NCI-H446 (cell line): ENCODE results near the gene SLC23A3.
"Not testable (repeated sequence)": the region's sequence is repeated elsewhere in the genome, so short reads cannot be mapped to it uniquely, and the experiment has no call there.

Experiments
- DNase-seq, 2 experiments: peaks; one replicate each; lab custom pipeline; 2025; lab: John Stamatoyannopoulos, UW

SLC23A3 gene

DNA sequence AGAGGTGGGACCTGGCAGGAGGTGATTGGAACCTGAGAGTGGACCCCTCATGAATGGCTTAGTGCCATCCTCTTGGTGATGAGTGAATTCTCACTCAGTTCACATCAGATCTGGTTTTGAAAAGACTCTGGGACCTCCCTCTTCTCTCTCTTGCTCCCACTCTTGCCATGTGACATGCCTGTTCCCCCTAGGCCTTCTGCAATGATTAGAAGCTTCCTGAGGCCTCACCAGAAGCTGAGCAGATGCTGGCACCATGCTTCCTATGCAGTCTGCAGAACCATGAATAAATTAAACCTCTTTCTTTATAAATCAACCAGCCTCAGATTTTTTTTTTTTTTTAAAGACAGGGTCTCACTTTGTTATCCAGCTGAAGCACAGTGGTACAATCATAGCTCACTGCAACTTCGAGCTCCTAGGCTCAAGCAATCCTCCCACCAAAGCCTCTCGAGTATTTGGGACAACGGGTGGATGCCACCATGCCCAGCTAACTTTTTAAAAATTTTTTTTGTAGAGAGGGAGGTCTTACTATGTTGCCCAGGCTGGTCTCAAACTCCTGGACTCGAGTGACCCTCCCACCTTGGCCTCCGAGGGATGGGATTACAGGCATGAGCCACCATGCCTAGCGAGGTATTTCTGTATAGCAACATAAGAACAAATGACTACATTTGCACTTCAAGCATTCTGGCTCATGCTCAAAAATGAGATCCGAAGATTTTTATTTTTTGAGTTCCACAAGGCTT lies 34.8 kb upstream of the SLC23A3 start:
- no peak for DNase-seq

DNA sequence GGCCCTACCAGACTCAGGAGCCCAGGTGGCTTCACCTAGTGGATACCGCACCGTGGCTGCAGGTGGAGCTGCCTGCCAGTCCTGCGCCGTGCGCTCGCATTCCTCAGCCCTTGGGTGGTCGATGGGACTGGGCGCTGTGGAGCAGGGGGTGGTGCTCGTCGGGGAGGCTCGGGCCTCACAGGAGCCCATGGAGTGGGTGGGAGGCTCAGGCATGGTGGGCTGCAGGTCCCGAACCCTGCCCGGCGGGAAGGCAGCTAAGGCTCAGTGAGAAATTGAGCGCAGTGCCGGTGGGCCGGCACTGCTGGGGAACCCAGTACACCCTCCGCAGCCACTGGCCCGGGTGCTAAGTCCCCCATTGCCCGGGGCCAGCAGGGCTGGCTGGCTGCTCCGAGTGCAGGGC lies 31.5 kb upstream of the SLC23A3 start:
- DNase-seq: not testable (repeated sequence)

DNA sequence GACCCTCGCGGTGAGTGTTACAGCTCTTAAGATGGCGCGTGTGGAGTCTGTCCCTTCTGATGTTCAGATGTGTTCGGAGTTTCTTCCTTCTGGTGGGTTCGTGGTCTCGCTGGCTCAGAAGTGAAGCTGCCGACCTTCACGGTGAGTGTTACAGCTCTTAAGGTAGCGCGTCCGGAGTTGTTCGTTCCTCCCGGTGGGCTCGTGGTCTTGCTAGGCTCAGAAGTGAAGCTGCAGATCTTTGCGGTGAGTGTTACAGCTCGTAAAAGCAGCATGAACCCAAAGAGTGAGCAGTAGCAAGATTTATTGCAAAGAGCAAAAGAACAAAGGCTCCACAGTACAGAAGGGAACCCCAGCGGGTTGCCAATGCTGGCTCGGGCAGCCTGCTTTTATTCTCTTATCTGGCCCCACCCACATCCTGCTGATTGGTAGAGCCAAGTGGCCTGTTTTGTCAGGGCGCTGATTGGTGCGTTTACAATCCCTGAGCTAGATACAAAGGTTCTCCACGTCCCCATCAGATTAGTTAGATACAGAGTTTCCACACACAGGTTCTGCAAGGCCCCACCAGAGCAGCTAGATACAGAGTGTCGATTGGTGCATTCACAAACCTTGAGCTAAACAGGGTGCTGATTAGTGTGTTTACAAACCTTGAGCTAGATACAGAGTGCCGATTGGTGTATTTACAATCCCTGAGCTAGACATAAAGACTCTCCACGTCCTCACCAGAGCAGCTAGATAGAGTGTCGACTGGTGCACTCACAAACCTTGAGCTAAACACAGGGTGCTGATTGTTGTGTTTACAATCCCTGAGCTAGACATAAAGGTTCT lies 30.9 kb upstream of the SLC23A3 start:
- DNase-seq: not testable (repeated sequence)

DNA sequence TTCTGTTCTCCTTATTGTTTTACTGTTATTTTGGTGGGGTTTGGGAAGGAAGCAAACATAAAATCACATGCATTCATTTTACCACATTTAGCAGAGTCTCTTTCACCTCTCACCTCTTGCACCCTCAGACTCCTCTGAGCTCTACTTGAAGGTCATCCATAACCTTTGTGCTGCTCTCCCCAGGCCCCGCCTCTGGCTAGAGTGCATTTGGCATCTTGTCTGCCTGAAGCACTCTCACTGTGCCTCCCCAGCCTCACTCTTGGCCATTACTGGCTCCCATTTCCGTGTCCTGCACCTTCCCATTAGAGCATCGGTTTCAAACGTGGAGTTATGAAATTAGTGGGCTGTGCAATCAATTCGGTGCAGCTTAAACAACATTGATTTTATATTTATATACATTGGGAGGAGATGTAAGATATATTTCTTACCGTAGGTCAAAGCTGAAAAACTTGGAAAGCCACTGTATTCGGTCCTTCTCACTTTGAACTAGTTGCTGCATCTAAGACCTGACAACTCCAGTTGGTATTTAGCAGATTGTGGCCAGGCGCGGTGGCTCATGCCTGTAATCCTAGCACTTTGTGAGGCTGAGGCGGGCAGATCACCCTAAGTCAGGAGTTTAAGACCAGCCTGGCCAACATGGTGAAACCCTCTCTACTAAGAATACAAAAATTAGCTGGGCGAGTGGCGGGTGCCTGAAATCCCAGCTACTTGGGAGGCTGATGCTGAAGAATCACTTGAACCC lies 29.8 kb upstream of the SLC23A3 start:
- no peak for DNase-seq

DNA sequence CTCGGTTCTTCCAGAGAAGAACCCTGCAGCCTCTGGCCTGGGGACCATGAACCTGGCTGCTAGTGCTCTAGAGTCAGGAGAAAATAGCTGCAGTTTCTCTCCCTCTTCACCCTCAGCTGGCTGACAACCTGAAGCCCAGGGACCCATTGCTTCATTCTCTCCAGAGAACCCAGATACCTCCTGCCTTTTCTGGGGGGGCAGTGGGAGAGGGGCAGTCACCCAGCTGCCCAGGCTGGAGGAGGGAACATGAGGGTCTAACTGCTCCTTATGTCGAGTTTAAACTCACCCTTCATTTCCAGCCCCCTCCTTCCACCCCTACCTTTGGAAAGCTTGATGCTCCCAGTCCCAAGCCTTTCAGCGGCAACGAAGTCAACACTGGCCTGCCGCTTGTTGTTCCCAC lies 29.1 kb upstream of the SLC23A3 start:
- no peak for DNase-seq

DNA sequence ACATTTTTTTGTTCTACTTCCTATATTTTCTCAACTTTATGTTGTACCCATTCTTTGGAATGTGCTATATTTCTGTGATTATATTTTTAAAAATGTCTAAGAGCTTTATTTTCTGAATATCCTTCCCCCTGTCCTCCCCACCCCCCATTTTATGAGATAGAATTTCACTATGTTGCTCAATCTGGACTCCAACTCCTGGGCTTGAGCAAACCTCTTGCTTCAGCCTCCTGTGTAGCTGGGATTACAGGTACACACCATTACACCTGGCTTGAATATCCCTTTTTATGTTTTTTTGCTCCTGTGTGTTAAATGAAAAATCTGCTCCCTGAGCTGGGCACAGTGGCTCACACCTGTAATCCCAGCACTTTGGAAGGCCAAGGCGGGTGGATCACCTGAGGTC lies 27.6 kb upstream of the SLC23A3 start:
- DNase-seq: no peak

DNA sequence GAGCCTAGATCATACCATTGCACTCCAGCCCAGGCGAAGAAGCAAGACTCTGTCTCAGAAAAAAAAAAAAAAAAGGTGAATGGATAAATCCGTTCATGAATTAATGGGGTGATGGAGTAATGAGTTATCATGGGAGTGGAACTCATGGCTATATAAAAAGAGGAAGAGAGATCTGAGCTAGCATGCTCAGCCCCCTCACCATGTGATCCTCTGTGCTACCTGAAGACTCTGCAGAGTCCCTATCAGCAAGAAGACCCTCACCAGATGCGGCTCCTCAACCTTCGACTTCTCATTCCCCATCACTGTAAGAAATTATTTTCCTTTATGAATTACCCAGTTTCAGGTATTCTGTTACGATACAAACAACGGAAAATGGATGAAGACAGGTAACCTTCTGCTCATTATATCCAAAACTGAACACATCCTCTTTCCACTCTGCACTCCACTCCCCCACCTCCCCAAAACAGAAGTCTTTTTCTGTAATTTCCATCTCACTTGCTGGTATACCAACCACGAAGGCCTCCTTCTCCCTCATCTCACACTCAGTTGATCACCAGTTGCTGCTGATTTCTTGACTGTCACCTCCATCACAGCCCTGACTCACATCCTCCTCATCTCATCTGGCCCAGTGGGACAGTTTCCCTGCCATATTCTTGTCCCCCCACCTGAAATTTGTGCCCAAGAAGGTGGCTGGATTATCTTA lies 17.1 kb upstream of the SLC23A3 start:
- DNase-seq: no peak

DNA sequence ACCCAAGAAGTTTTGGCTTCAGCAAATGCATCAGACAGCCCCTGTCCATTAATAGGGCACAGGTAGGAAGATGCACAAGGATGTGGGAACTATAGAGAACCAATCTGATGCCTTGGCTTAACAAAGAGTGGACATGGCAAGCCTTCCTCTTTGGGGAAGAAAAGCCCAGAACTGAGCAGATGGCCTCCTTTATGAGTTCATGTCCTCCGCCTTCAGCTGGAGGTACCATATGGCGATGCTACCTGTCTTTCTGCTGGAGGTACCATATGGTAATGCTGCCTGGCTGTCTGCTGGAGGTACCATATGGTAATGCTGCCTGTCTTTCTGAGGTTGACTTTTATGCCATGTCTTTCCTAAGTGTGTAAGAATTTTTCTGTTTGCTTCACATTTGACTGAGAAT lies 14.3 kb upstream of the SLC23A3 start:
- DNase-seq: no peak

DNA sequence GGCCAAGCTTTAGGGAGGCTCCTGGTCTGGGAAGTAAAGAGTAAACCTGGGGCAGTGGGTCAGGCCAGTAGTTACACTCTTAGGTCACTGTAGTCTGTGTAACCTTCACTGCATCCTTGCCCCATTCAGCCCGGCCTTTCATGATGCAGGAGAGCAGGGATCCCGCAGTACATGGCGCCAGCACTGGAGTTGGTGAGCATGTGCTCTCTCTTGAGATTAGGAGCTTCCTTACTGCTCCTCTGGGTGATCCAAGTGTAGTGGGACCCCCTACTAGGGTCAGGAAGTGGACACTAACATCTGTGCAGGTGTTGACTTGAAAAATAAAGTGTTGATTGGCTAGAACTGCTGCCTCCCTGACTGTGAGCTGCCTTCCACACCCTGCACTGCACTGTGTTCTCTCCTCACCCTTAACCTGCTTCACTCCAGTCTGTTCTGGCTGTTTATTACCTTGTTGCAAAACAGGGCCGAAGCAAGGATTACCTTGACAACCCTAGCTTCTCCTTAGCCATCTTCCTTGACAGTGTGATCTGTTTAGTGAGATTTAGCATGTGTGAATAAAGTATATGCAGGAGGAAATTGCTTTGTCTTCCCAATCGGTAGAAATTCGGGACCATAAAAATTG lies 13.4 kb upstream of the SLC23A3 start:
- DNase-seq: no peak

DNA sequence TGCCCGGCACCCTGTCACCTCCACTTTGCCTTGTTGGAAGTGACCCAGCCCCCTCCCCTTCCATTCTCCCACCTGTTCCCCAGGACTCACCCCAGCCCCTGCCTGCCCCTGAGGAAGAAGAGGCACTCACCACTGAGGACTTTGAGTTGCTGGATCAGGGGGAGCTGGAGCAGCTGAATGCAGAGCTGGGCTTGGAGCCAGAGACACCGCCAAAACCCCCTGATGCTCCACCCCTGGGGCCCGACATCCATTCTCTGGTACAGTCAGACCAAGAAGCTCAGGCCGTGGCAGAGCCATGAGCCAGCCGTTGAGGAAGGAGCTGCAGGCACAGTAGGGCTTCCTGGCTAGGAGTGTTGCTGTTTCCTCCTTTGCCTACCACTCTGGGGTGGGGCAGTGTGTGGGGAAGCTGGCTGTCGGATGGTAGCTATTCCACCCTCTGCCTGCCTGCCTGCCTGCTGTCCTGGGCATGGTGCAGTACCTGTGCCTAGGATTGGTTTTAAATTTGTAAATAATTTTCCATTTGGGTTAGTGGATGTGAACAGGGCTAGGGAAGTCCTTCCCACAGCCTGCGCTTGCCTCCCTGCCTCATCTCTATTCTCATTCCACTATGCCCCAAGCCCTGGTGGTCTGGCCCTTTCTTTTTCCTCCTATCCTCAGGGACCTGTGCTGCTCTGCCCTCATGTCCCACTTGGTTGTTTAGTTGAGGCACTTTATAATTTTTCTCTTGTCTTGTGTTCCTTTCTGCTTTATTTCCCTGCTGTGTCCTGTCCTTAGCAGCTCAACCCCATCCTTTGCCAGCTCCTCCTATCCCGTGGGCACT lies 12.7 kb upstream of the SLC23A3 start:
- DNase-seq: no peak

DNA sequence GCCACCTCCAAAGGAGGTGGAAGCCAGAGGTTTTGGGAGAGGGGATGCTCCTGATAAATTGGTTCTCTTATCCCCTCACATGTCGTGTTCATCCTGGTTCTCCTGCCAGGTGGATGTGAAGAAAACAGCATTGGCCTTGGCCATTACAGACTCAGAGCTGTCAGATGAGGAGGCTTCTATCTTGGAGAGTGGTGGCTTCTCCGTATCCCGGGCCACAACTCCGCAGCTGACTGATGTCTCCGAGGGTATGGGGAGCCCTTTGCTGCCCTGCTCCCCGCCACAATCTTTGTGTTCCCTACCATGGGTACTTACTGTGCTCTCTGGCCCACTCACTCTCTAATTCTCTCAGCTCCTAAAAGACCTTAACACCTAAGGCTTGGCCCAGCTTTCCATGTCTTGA lies 11.7 kb upstream of the SLC23A3 start:
- DNase-seq: no peak

DNA sequence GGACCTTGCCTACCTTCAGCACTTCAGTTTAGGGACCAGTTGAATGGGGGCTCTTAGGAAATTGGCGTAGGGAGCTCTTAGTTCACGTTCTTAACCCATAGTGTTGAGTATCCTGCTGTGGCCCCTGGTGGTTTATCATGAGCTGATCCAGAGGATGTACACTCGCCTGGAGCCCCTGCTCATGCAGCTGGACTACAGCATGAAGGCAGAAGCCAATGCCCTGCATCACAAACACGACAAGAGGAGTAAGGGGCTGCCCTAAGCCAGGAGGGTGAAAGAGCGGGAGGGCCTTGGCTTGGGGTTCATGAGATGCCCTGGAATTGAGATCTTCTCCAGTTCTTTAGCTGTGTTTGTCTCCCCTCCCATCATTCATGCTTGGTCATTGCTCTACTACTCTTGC lies 11.1 kb upstream of the SLC23A3 start:
- no peak for DNase-seq

DNA sequence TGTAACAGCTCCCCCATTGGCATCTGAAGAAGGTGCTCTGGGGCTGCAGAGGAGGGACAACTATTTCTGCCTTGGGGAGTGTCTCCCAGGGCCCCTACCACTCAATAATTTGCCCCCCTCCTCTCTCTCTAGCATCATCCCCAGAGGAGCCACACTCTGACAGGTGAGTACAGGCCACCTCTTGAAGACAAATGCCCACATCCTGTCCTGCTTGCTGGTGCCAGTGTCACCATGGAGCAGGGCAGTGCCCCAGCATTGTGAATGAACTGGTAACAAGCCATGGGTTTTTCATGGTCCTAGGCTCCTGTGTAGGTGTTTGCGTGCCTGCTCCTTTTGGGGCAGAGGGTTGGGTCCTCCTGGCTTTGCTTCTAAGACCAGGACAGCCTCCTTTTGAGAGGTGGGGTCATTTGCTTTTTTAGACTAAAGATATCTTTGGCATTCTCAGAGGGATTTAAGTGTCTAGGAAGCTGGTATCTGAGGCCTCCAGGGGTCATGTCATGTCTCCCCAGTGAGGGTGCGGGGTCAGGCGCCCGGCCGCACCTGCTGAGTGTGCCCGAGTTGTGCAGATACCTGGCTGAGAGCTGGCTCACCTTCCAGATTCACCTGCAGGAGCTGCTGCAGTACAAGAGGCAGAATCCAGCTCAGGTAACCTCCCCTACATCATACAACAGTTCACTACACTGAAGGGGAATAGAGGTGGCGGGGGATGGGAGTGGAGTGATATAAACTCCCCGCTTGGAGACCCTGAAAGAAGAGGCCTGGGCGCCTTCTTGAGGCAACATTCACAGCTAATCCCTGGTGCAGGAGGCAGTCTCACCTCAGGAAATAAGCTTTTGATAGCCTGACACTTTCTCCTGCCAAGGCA lies 10.0 kb upstream of the SLC23A3 start:
- DNase-seq: no peak

DNA sequence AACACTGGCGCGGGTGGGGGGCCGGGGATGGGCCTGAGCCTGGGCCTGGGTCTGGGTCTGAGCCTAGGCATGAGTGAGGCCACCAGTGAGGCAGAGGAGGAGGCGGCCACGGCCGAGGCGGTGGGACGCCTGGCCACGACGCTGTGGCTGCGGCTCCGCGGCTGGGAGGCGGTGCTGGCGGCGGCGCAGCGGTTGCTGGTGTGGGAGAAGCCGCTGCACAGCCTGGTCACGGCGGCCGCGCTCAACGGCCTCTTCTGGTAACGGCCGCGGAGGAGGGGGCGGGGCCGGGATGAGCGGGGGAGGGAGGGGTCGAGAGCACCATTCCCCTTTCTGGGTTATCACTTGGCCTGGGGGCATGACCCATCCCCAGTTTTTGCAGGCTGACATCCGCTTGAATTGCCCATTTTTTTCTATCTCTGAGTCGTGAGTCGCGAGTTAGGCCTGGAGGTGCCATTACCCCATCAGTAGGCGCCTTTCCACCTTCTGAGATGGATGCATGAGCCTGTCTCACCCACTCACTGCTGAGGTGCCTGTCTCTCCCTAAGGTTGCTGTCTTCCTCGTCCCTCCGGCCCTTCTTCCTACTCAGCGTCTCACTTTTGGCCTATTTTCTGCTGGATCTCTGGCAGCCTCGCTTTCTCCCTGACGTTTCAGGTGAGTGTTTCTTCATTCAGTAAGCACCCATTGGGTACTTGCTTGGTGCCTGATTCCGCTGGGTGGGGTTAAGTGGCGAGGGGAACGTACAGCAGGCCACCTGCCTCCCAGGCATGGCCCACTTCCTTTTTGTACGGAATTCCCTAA lies 8.7 kb upstream of the SLC23A3 start:
- DNase-seq: no peak

DNA sequence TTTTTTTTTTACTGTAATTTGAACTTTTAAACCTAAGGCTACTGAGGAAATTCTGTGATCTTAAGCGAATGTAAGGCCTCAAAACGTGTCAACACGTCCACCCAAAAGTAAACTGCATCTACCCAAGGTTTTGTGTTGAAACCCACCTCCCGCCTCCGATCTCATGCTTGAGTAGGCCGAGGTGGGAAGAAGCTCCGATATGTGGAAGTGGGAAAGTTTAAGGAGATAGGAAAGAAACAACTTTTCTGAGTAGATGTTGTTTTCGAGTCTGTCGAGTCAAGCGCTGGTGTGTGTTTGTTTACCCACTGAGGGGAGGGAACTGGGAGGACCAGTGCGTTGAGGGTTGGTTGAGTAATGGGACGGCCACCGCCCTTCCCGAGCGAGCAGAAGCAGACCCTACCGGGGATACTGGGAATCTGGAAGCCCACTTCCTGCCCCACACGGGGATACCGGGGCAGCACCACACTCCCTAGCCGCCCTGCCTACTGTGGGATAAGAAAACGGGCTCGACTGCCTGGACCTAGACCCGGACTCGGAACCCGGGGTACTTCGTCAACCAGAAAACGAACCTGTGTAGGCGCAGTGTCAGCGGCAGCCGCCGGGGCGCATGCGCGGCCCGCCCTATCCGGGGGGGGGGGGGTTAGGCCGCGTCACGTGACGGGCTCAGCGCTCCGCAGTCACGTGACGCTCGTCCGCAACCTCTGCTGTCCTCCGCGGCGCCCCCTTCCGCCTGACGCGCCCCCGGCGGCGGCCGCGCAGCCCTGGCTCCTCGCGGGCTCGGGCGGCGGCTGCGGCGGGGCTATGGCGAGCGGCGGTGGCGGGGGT lies 7.9 kb upstream of the SLC23A3 start, which contains the start of gene RETREG2:
Gene RETREG2 (plus strand): TSS at position 724 of the 825 bp plus-strand sequence. CDS start 78 bp downstream, at position 802.
- peak; percentile 87 to 88 for DNase-seq

DNA sequence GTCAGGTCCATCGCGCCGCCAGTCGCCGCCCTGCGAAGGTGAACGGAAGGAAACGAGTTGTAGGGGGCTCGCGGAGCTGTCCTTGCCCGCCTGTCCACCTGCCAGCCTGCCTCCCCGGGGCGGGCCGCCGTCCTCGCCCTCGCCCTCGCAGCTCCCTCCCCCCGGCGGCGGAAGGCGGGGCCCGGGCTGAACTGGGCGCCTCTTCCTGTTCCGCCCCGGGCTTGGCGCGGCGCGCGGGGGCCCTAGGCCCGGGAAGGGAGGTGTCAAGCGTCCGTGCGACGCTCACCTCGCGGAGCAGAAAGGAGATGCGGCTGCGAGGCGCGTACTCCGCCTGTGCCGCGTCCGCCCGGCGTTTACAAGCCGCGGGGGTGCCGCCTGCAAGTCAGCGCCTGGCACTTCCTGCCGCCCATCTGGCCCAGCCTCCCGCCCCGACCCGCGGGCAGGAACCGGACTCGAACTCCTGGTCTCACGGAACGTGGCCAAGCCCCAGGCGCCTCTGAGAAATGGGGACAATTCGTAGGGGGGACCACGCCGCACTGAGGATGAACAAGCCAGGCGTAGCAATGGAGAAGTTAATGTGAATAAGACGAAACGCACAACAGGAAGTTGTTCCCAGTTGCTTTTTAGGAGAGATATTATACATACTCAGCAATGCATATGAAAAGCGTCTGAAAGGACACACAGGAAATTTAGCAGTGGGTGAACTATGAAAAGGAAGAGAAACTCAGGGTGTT lies 7.2 kb upstream of the SLC23A3 start, which contains the start of gene CNPPD1:
Gene CNPPD1 (minus strand): TSS at position 108 of the 734 bp plus-strand sequence. CDS start 97 bp downstream, at position 11.
- peak; percentile 52 to 85 for DNase-seq
